ENCODE data around the gene ZNF234. TPM values are rescaled to one million over a fixed set of nuclear protein-coding genes. Genes with fewer than 3 reads are reported as not detected.

Gene ZNF234
- 7.4 and 9.8 TPM in 2 replicates for total RNA-seq

DNA sequence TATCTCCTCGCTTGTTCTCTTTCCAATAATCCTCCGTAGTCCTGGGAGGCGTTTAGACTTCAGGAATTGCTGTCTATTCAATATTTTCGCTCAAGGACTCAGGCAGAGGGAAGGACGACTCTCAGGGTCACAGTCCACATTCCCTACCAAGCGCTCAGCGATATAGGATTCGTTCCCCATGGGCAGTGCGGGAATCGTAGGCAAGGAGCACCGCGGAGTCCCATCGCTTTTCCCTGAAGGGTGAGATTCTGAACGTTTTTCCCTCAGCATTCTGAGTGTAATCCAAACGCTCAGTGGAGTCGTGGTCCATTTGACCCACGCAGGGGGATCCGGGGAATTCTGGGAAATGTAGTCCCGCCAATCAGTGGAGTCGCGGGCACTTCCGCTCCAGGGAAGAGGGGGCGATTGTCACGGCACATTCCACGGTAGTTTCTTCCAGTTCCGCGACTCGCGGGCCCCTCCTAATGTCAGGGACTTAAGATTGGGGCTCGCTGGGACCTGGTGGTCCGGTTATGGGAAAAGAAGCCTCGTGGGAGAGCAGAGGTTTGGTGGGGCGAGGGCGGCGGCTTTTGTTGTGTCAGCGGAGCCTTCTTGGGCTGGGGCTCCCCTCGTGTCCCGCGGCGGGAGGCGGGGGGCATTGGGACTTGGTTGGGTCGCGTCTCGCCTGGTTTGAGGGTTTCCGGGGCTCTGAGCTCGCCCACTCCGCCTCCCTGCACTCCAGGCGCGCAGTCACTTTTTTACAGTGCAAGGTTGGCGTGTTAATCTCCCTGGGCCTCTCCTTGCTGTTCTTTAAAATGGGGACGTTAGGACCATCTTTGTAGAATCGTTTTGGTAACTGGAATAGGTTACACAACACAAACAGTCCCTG, at the start of gene ZNF234:
ZNF234 (plus strand) TSS at position 364 of the 868 bp plus-strand sequence. CDS start 3,079 bp downstream, outside the sequence.

DNA sequence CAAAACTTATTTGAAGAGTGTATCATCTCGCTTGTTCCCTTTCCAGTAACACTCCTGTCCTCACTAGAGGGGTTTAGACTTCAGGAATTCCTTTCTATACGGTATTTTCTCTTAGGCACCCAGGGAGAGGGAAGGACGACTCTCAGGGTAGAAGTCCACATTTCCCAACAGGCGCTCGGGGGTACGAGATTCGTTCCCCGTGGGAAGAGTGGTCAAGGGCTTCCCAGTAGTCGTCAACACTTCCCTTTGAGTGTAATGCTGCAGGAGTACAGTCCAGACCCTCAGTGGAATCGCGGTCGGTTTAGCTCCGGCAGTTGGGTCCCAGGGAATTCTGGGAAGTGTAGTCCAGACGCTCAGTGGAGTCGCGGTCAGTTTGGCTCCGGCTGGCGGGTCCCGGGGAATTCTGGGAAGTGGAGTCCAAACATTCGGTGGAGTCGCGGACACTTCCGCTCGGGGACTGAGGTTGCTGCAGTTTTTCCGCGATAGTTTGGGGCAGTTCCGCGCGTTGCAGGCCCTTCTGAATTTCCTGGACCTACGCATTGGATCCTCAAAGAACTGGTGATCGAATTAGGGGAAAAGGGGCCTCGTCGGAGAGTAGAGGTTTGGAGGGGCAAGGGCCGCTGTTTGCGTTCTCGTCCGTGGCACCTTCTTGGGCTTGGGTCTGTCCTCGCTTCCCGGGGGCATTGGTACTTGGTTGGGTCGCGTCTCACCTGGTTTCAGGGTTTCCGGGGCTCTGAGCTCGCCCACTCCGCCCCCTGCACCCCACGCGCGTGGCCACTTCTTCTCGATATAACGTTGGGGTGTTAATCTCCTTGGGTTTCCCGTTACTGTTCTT, 47.2 kb upstream of the ZNF234 start, which contains the start of gene ZNF224:
ZNF224 (plus strand) TSS at position 431 of the 835 bp plus-strand sequence. CDS start 3,513 bp downstream, outside the sequence.

DNA sequence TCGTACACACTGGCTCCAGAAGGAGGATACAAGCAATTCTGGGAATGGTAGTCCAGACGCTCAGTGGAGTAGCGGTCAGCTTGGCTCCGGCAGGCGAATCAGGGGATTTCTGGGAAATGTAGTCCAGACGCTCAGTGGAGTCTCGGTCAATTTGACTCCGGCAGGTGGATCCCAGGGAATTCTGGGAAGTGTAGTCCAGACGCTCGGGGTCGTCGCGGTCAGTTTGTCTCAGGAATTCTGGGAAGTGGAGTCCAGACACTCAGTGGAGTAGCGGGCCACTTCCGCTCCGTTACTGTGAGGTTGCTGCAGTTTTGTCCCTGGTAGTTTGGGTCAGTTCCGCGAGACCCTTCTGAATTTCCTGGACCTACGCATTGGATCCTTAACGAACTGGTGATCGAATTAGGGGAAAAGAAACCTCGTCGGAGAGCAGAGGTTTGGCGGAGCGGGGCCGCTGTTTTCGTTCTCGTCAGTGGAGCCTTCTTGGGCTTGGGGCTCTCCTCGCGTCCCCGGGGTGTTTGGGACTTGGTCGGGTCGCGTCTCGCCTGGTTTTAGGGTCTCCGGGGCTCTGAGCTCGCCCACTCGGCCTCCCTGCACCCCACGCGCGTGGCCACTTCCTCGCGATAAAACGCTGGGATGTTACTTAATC, 28.1 kb upstream of the ZNF234 start, which contains the start of gene ZNF225:
ZNF225 (plus strand) TSS at position 262 of the 646 bp plus-strand sequence. CDS start 2,429 bp downstream, outside the sequence.

DNA sequence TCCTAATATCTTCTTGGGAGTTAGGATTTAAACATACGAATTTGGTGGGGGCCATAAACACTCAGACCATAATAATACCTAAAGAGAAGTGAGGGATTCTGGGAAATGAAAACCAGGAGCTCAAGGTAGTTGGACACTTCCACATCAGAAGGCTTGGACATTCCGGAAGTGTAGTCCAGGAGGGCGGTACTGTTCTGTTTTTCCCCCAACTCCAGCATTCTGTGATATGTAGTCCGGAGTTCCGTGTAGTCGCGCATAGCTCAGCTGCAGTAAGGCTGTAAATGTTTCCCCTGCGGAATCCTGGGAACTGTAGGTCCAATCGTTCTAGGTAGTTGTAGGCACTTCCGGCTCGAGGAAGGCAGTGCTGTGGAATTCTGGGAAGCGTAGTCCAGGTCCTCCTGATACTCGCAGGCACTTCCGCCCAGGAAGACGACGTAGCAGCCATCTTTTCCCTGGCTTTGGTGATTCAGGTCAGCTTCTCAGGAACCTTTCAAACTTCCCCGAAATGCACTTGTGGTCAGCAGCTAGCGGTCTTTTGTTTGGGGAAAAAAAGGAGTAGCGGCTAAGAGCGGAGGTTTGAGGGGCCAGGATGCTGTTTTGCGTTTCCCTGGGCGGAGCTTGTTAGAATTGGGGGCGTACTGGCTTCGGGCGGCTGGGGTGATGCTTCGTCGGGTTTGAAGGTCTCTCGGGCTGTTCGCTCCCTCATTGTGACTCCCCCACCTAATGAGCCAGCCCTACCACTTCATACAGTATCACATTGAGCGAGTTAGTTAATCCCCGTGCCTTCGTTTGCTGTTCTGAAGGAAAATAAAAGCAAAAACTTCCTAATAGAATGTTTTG, 23.5 kb downstream of the ZNF234 start, which contains the start of gene ZNF226:
ZNF226 (plus strand) TSS at position 428 of the 840 bp plus-strand sequence. CDS start 4,981 bp downstream, outside the sequence.

Other genes starting within 250 kb of the ZNF234 start
- 15.7 and 15.8 TPM in 2 replicates for gene ZNF45, start 206.3 kb upstream of the ZNF234 start, total RNA-seq
- 4.4 and 7.7 TPM in 2 replicates for gene ZNF221, start 190.3 kb upstream of the ZNF234 start, total RNA-seq
- 5.0 and 8.5 TPM in 2 replicates for gene ZNF155, start 157.4 kb upstream of the ZNF234 start, total RNA-seq
- gene ZNF230, start 138.6 kb upstream of the ZNF234 start, total RNA-seq, result 2.7 and 3.4 TPM in 2 replicates
- 4.2 and 5.6 TPM in 2 replicates for gene ZNF222, start 116.2 kb upstream of the ZNF234 start, total RNA-seq
- gene ZNF223, start 89.5 kb upstream of the ZNF234 start, total RNA-seq, result 3.7 and 5.2 TPM in 2 replicates
- gene ZNF284, start 69.4 kb upstream of the ZNF234 start, total RNA-seq, result 2.2 and 4.0 TPM in 2 replicates
- gene ZNF224, start 47.2 kb upstream of the ZNF234 start, total RNA-seq, result 22.9 and 29.6 TPM in 2 replicates
- gene ZNF225, start 28.2 kb upstream of the ZNF234 start, total RNA-seq, result 5.6 and 6.4 TPM in 2 replicates
- 12.0 and 14.3 TPM in 2 replicates for gene ZNF226, start 23.5 kb downstream of the ZNF234 start, total RNA-seq
- 16.1 and 19.8 TPM in 2 replicates for gene ZNF227, start 71.0 kb downstream of the ZNF234 start, total RNA-seq
- gene ZNF233, start 118.3 kb downstream of the ZNF234 start, total RNA-seq, result 1.3 and 2.7 TPM in 2 replicates
- 3.8 and 5.1 TPM in 2 replicates for gene ZNF235, start 163.5 kb downstream of the ZNF234 start, total RNA-seq
- gene ZNF112, start 215.1 kb downstream of the ZNF234 start, total RNA-seq, result 6.1 and 10.1 TPM in 2 replicates

All from endothelial cell of coronary artery (primary cell).